ENCODE results near the gene FOXO4. TPM values are rescaled to one million over a fixed set of nuclear protein-coding genes. Genes with fewer than 3 reads are reported as not detected.

FOXO4 gene
- total RNA-seq, 4 donors from 2014 or later = 35.2 to 48.0 (median 41.8) TPM

DNA sequence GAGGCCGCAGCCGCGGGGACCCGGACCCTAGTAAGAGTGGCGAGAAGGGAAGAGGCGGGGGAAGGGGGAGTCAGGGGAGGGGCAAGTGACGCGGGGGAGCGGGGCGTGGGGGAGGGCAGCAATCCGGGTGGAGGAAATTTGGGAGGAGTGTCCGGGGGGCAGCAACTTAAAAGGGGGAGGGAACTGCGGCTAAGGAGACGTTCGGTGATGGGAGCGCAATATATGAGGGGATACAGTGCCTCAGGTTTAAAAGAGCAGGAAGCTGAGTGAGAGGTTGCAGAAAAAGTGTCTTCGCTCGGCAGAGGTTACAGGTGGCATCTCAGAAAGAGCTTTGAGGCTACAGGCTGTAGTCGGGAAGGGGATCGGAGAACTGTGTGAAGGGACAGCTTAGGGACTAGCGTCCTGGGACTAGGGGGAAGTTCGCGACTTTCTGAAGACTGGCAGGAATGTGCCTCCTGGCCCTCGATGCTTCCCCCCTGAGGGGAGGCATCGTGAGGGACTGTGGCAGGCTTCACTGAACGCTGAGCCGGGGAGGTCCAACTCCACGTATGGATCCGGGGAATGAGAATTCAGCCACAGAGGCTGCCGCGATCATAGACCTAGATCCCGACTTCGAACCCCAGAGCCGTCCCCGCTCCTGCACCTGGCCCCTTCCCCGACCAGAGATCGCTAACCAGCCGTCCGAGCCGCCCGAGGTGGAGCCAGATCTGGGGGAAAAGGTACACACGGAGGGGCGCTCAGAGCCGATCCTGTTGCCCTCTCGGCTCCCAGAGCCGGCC is 519 bp downstream of the FOXO4 start:
- Histone ChIP-seq H3K36me3 (no peaks in the 10 kb centered on the region), H3K27me3 (no peaks in the 10 kb centered on the region), H3K4me1 (peaks cover 9% of the 10 kb centered on the region in 2 donors), H3K4me3 (peak overlapping the region; percentile 62 to 71 (median 66)), H3K9me3 (no peaks in the 10 kb centered on the region), H3K27ac (peak overlapping the region; percentile 74 to 87 (median 84))
- peak; percentile 84 to 85 for ATAC-seq
- DNase-seq = peak in 1 of 2 donors; percentile 50
- in situ Hi-C loops (cut with MboI; ENCODE audit: low sequenced_read_pairs in 4 of 4) = no loop called here
- intact Hi-C loops (cut with DNase I; ENCODE audit: low total_unique reads) = loop anchor here (1.0 to 2.0 kb wide), 3 partner anchors 22 to 83 kb away; partner anchors contain the start of genes MED12 and SNX12
- no peak for TF ChIP-seq CTCF (IDR thresholded peaks at IDR 0.05 in 4 of 5, conservative IDR thresholded peaks at IDR 0.05 in 1 of 5)
- TF ChIP-seq POLR2A (IDR thresholded peaks at IDR 0.05) = peak in 1 of 2 donors; percentile 40

DNA sequence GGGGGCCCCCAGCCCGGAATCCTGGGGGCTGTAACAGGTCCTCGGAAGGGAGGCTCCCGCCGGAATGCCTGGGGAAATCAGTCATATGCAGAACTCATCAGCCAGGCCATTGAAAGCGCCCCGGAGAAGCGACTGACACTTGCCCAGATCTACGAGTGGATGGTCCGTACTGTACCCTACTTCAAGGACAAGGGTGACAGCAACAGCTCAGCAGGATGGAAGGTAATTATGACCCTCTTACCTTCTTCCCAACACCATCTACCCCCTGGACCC is 1.0 kb downstream of the FOXO4 start:
- no peaks in the 10 kb centered on the region for H3K27me3 ChIP-seq
- H3K36me3 ChIP-seq = no peaks in the 10 kb centered on the region
- in situ Hi-C loops (cut with MboI; ENCODE audit: low sequenced_read_pairs in 4 of 4) (no loop called here), intact Hi-C loops (cut with DNase I; ENCODE audit: low total_unique reads) (loop anchor here (1.0 kb wide), 1 partner anchor 22 kb away; the partner anchor contains the start of gene MED12)
- H3K9me3 ChIP-seq = no peaks in the 10 kb centered on the region
- H3K4me3 ChIP-seq = peak overlapping the region; percentile 62 to 71 (median 66)
- peak overlapping the region; percentile 74 to 87 (median 84) for H3K27ac ChIP-seq
- no peak for ATAC-seq
- no peak for DNase-seq
- H3K4me1 ChIP-seq = peaks cover 9% of the 10 kb centered on the region in 2 donors
- TF ChIP-seq POLR2A (IDR thresholded peaks at IDR 0.05) (no peak), CTCF (IDR thresholded peaks at IDR 0.05 in 4 of 5, conservative IDR thresholded peaks at IDR 0.05 in 1 of 5) (no peak)

DNA sequence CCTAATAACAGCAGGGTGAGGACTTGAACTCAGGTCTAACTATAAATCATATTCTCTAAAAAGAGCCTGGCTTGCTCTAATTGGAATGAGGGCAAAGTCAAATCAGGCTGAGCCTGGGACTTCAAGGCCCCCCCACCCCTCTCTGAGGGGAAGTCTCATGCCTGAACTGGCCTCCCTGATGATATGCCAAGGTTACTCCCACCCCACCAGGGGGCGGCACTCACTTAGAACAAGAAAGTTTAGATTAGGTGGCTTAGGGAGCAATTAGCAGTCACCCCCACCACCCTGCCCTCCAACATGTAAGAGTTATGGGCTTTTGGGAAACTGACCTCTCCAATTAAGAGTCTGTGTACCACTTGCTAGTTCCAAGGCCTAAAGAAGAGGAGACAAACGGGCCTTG is 2.7 kb downstream of the FOXO4 start:
- H3K27me3 ChIP-seq = no peaks in the 10 kb centered on the region
- in situ Hi-C loops (cut with MboI; ENCODE audit: low sequenced_read_pairs in 4 of 4) (no loop called here), intact Hi-C loops (cut with DNase I; ENCODE audit: low total_unique reads) (no loop called here)
- H3K9me3 ChIP-seq = no peaks in the 10 kb centered on the region
- H3K4me1 ChIP-seq = peaks cover 9% of the 10 kb centered on the region in 2 donors
- ATAC-seq (no peak), DNase-seq (no peak)
- TF ChIP-seq CTCF (IDR thresholded peaks at IDR 0.05 in 4 of 5, conservative IDR thresholded peaks at IDR 0.05 in 1 of 5) (peak in 4 of 5 experiments; percentile 27 to 46 (median 36)), POLR2A (IDR thresholded peaks at IDR 0.05) (no peak)
- H3K27ac ChIP-seq = no peak overlapping the region
- H3K4me3 ChIP-seq = no peak overlapping the region
- H3K36me3 ChIP-seq = no peaks in the 10 kb centered on the region

DNA sequence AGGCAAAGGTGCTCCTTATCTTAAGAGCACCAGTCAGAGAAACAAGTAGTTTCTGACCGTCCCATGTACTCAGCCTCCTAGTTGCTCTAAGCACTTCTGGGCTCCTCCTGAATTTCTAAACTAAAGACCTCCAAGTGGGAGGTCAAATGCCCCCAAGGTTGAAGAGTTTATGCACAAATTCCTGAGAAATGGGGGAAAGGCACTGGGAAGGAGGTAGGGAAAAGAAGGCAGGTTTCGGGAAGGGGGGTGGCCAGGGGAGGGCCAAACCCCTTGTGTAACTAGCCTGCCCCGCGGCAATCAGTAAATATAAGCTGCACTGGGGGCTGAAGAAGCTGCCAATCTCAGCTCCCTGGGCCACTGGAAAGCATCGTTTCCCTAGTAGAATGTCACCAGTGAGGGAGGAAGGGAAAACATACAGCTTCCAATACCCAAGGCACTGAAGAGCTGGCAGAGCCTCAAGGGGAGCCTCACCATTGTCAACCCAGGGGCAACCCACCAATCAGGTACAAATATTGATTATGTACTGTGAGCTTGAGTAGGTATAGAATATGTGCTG is 3.4 kb downstream of the FOXO4 start:
- Histone ChIP-seq H3K4me3 (no peak overlapping the region), H3K27ac (no peak overlapping the region), H3K4me1 (peaks cover 9% of the 10 kb centered on the region in 2 donors), H3K9me3 (no peaks in the 10 kb centered on the region), H3K36me3 (no peaks in the 10 kb centered on the region), H3K27me3 (no peaks in the 10 kb centered on the region)
- in situ Hi-C loops (cut with MboI; ENCODE audit: low sequenced_read_pairs in 4 of 4) = no loop called here
- ATAC-seq (no peak), DNase-seq (no peak)
- no peak for TF ChIP-seq POLR2A (IDR thresholded peaks at IDR 0.05)
- no peak for TF ChIP-seq CTCF (IDR thresholded peaks at IDR 0.05 in 4 of 5, conservative IDR thresholded peaks at IDR 0.05 in 1 of 5)
- intact Hi-C loops (cut with DNase I; ENCODE audit: low total_unique reads) = no loop called here
